Measurements from ENCODE around the gene ITPR2. TPM values are rescaled to one million over a fixed set of nuclear protein-coding genes. Genes with fewer than 3 reads are reported as not detected.
"Not testable (repeated sequence)": the region's sequence is repeated elsewhere in the genome, so short reads cannot be mapped to it uniquely, and the experiment has no call there.

Gene ITPR2
- total RNA-seq, 1 donor from 2014 or later = 14.6 TPM

DNA sequence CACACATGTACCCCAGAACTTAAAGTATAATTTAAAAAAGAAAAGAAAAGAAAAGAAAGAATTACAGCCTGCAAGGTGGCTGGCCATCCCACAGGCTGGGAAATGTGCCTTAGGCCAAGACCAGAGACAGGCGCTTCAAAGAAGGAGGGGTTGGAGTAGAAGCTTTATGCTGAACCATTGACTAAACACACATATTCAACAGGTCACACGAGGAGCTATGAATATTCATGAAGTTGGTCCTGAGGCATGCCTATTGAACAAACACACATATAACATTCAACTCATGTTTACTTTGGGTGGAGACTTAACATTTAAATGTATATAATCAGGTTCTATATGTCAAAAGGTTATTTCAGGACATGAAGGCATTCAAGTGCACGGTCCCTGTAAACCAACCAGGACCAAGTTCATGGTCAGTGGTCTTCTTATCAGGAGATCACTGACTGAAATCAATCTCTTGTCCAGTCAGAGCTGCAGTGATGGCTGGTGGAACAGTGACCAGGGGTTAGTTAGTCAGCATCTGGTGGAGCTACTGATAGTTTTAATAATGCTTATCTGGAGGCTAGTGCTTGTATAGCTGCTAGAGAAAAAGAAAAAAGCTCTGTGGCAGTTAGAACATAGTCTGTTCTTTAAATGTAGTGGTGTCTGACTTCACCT, 35.6 kb upstream of the ITPR2 start:
- H3K9ac ChIP-seq (ENCODE audit: low read depth in 1 of 3, low read length in 3 of 3) = no peak overlapping the region
- no peaks in the 10 kb centered on the region for H3K36me3 ChIP-seq (ENCODE audit: control insufficient read depth in 3 of 3, insufficient read depth in 3 of 3, low read length in 3 of 3)
- H3K9me3 ChIP-seq (ENCODE audit: control insufficient read depth in 3 of 3, low read length in 3 of 3) = no peaks in the 10 kb centered on the region

DNA sequence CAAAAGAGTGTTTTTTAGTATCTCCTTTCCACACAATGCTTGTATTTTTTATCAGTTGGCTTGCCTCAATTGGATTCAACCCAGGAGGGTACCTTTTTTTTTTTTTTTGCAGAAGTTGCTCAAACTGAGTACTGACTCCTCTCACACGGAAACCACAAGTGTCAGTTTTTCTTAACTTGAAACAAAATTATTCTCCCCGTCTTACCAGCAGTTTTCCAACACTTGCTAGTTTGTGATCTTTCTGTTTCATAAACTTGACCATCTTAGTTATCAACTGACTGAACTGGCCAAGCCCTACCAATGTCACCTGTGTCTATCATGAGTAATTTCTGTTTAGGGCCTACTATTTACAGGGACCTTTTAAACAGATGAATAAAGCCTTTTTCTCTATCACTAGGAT, 34.1 kb upstream of the ITPR2 start:
- Histone ChIP-seq H3K27me3 (ENCODE audit: control insufficient read depth in 3 of 3, insufficient read depth in 3 of 3, low read length in 3 of 3) (no peaks in the 10 kb centered on the region), H3K9me3 (ENCODE audit: control insufficient read depth in 3 of 3, low read length in 3 of 3) (no peaks in the 10 kb centered on the region), H3K27ac (ENCODE audit: low read depth, low read length) (no peak overlapping the region), H3K4me3 (ENCODE audit: low read length in 3 of 3) (no peak overlapping the region), H3K4me1 (ENCODE audit: control insufficient read depth in 3 of 3, insufficient read depth in 3 of 3, low read length in 3 of 3) (peaks cover 9 to 12% (median 9%) of the 10 kb centered on the region in 3 donors), H3K36me3 (ENCODE audit: control insufficient read depth in 3 of 3, insufficient read depth in 3 of 3, low read length in 3 of 3) (no peaks in the 10 kb centered on the region), H3K9ac (ENCODE audit: low read depth in 1 of 3, low read length in 3 of 3) (no peak overlapping the region)

More for the DNA sequence above, 35.6 kb upstream of the ITPR2 start:
- Histone ChIP-seq H3K27ac (ENCODE audit: low read depth, low read length) (no peak overlapping the region), H3K4me3 (ENCODE audit: low read length in 3 of 3) (no peak overlapping the region), H3K4me1 (ENCODE audit: control insufficient read depth in 3 of 3, insufficient read depth in 3 of 3, low read length in 3 of 3) (peaks cover 9 to 12% (median 9%) of the 10 kb centered on the region in 3 donors), H3K27me3 (ENCODE audit: control insufficient read depth in 3 of 3, insufficient read depth in 3 of 3, low read length in 3 of 3) (no peaks in the 10 kb centered on the region)

DNA sequence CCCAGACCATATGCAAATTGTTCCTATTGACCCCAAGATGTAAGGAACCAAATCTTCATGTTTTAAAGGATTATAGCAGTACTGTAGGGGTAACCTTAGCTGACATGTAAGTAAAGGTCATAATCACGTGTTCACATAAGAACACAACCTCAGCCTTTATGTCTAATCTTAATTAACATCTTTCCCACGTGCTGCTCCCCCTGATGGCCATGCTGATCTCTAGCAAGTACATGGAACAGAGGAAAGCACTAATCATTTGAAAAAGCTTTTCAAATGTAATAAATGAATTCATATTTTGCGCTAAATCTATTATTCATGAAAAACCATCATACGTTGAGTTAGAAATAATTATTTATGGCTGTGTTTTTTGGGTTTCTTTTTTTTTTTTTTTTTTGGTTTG, 30.5 kb upstream of the ITPR2 start:
- Histone ChIP-seq H3K27ac (ENCODE audit: low read depth, low read length) (no peak overlapping the region), H3K9me3 (ENCODE audit: control insufficient read depth in 3 of 3, low read length in 3 of 3) (no peaks in the 10 kb centered on the region), H3K4me3 (ENCODE audit: low read length in 3 of 3) (no peak overlapping the region), H3K27me3 (ENCODE audit: control insufficient read depth in 3 of 3, insufficient read depth in 3 of 3, low read length in 3 of 3) (no peaks in the 10 kb centered on the region), H3K9ac (ENCODE audit: low read depth in 1 of 3, low read length in 3 of 3) (no peak overlapping the region), H3K4me1 (ENCODE audit: control insufficient read depth in 3 of 3, insufficient read depth in 3 of 3, low read length in 3 of 3) (no peaks in the 10 kb centered on the region), H3K36me3 (ENCODE audit: control insufficient read depth in 3 of 3, insufficient read depth in 3 of 3, low read length in 3 of 3) (no peaks in the 10 kb centered on the region)

DNA sequence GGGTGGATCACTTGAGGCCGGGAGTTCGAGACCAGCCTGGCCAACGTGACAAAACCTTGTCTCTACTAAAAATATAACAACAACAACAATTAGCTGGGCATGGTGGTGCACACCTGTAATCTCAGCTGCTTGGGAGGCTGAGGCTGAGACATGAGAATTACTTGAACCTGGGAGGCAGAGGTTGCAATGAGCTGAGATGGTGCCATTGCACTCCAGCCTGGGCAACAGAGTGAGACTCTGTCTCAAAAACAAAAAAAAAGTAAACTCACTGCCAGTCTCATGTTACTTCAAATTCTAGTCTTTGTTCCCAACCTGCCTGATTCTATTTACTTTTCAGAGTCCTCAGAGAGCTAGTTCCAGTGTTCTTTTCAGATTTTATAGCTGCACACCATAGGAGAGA, 29.8 kb upstream of the ITPR2 start:
- H3K4me1 ChIP-seq (ENCODE audit: control insufficient read depth in 3 of 3, insufficient read depth in 3 of 3, low read length in 3 of 3); H3K27ac ChIP-seq (ENCODE audit: low read depth, low read length); H3K9me3 ChIP-seq (ENCODE audit: control insufficient read depth in 3 of 3, low read length in 3 of 3): not testable (repeated sequence)

DNA sequence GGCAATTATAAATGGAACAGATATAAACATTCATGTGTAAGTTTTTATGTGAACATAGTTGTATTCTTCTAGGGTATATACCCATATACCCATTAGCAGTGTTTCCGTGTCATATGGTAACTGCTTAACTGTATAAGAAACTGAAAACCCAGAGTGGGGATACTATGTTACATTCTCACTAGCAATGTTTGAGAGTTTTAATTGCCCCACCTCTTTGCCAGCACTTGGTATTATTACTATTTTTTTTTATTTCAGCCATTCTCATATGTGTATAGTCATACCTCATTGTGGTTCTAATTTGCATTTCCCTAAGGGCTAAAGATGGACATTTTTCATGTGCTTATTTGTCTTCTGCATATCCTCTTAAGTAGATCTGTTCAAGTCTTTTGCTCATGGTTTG, 28.7 kb upstream of the ITPR2 start:
- Histone ChIP-seq H3K27me3 (ENCODE audit: control insufficient read depth in 3 of 3, insufficient read depth in 3 of 3, low read length in 3 of 3) (no peaks in the 10 kb centered on the region), H3K9ac (ENCODE audit: low read depth in 1 of 3, low read length in 3 of 3) (no peak overlapping the region), H3K27ac (ENCODE audit: low read depth, low read length) (no peak overlapping the region), H3K4me1 (ENCODE audit: control insufficient read depth in 3 of 3, insufficient read depth in 3 of 3, low read length in 3 of 3) (no peaks in the 10 kb centered on the region), H3K9me3 (ENCODE audit: control insufficient read depth in 3 of 3, low read length in 3 of 3) (no peaks in the 10 kb centered on the region), H3K36me3 (ENCODE audit: control insufficient read depth in 3 of 3, insufficient read depth in 3 of 3, low read length in 3 of 3) (no peaks in the 10 kb centered on the region), H3K4me3 (ENCODE audit: low read length in 3 of 3) (no peak overlapping the region)

More for the DNA sequence above, 29.8 kb upstream of the ITPR2 start:
- not testable (repeated sequence) for H3K27me3 ChIP-seq (ENCODE audit: control insufficient read depth in 3 of 3, insufficient read depth in 3 of 3, low read length in 3 of 3); H3K36me3 ChIP-seq (ENCODE audit: control insufficient read depth in 3 of 3, insufficient read depth in 3 of 3, low read length in 3 of 3); H3K4me3 ChIP-seq (ENCODE audit: low read length in 3 of 3); H3K9ac ChIP-seq (ENCODE audit: low read depth in 1 of 3, low read length in 3 of 3)

DNA sequence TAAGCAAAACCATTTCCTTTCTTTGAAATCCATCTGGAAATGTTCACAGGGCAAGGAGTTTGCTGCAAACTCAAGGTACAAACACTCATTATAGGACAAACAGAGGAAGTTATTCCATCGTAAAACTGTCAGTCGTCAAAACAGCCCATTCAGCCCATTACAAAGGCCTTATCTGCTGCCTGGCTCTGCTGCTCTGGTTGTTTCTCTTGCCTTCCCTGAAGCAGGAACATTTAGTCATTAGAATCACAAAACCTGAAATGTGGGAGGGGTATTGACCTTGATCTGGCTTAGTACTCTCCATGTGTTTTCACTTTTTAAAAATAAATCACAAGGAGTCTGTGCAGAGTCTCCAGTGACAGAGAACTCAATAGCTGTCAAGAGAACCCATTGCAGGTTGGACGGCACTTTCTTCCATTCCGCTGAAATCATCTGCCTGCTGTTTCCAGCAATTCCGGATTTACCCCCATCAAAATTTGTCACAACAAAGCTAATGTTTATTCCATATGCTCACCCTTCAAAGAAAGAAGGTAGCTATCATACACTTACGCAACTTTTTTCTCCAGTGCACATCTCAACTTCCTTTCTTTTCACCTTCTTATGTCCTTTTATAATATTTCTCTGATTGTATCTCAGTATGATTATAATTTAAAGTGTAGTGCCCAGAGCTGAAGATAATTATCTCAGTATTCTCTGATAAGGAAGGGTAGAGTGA, 24.6 kb upstream of the ITPR2 start:
- peaks cover 0 to 3% (median 0%) of the 10 kb centered on the region in 3 donors for H3K4me1 ChIP-seq (ENCODE audit: control insufficient read depth in 3 of 3, insufficient read depth in 3 of 3, low read length in 3 of 3)
- no peak overlapping the region for H3K27ac ChIP-seq (ENCODE audit: low read depth, low read length)
- H3K9ac ChIP-seq (ENCODE audit: low read depth in 1 of 3, low read length in 3 of 3) = no peak overlapping the region
- no peaks in the 10 kb centered on the region for H3K36me3 ChIP-seq (ENCODE audit: control insufficient read depth in 3 of 3, insufficient read depth in 3 of 3, low read length in 3 of 3)
- H3K9me3 ChIP-seq (ENCODE audit: control insufficient read depth in 3 of 3, low read length in 3 of 3) = no peaks in the 10 kb centered on the region
- H3K4me3 ChIP-seq (ENCODE audit: low read length in 3 of 3) = no peak overlapping the region
- H3K27me3 ChIP-seq (ENCODE audit: control insufficient read depth in 3 of 3, insufficient read depth in 3 of 3, low read length in 3 of 3) = no peaks in the 10 kb centered on the region

DNA sequence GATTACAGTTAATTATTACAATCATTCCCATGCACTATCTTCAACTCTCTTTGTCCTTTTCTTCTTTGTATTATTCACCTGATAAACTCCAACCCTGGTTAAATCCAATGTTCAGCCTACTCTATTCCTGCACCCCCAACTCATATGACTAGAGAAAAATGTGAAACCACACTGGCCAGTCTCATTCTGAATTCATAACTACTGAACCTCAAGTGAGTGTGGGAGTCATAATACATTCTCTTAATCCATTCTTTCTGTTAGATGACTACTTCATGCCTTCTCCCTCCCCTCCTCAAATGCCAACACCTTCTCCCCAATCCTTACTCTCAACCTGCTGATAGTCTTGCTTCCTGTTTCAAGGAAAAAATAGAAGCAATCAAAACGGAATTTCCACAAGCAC, 22.3 kb upstream of the ITPR2 start:
- H3K9me3 ChIP-seq (ENCODE audit: control insufficient read depth in 3 of 3, low read length in 3 of 3) = no peaks in the 10 kb centered on the region
- no peak overlapping the region for H3K4me3 ChIP-seq (ENCODE audit: low read length in 3 of 3)
- no peaks in the 10 kb centered on the region for H3K27me3 ChIP-seq (ENCODE audit: control insufficient read depth in 3 of 3, insufficient read depth in 3 of 3, low read length in 3 of 3)
- H3K4me1 ChIP-seq (ENCODE audit: control insufficient read depth in 3 of 3, insufficient read depth in 3 of 3, low read length in 3 of 3) = peaks cover 0 to 3% (median 0%) of the 10 kb centered on the region in 3 donors
- no peak overlapping the region for H3K9ac ChIP-seq (ENCODE audit: low read depth in 1 of 3, low read length in 3 of 3)
- H3K27ac ChIP-seq (ENCODE audit: low read depth, low read length) = no peak overlapping the region
- H3K36me3 ChIP-seq (ENCODE audit: control insufficient read depth in 3 of 3, insufficient read depth in 3 of 3, low read length in 3 of 3) = no peaks in the 10 kb centered on the region

DNA sequence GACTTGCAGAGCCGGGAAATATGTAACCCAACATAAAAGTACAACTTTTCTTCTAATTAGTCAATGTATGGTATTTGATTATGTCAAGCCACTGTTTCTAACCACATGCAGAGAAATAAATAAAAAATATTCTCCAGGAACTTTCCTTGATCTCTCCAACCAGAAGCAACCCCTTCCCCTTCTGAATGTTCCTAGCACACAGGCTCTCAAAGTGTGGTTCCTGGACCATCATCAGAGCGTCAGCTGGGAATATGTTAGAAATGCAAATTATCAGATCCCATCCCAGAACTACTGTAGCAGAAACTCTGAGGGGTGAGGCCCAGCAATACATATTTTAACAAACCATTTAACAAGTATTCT, 21.0 kb upstream of the ITPR2 start:
- peaks cover 0 to 3% (median 0%) of the 10 kb centered on the region in 3 donors for H3K4me1 ChIP-seq (ENCODE audit: control insufficient read depth in 3 of 3, insufficient read depth in 3 of 3, low read length in 3 of 3)
- no peak overlapping the region for H3K27ac ChIP-seq (ENCODE audit: low read depth, low read length)
- H3K9me3 ChIP-seq (ENCODE audit: control insufficient read depth in 3 of 3, low read length in 3 of 3) = no peaks in the 10 kb centered on the region
- no peaks in the 10 kb centered on the region for H3K27me3 ChIP-seq (ENCODE audit: control insufficient read depth in 3 of 3, insufficient read depth in 3 of 3, low read length in 3 of 3)
- H3K9ac ChIP-seq (ENCODE audit: low read depth in 1 of 3, low read length in 3 of 3) = no peak overlapping the region
- H3K36me3 ChIP-seq (ENCODE audit: control insufficient read depth in 3 of 3, insufficient read depth in 3 of 3, low read length in 3 of 3) = no peaks in the 10 kb centered on the region
- no peak overlapping the region for H3K4me3 ChIP-seq (ENCODE audit: low read length in 3 of 3)

DNA sequence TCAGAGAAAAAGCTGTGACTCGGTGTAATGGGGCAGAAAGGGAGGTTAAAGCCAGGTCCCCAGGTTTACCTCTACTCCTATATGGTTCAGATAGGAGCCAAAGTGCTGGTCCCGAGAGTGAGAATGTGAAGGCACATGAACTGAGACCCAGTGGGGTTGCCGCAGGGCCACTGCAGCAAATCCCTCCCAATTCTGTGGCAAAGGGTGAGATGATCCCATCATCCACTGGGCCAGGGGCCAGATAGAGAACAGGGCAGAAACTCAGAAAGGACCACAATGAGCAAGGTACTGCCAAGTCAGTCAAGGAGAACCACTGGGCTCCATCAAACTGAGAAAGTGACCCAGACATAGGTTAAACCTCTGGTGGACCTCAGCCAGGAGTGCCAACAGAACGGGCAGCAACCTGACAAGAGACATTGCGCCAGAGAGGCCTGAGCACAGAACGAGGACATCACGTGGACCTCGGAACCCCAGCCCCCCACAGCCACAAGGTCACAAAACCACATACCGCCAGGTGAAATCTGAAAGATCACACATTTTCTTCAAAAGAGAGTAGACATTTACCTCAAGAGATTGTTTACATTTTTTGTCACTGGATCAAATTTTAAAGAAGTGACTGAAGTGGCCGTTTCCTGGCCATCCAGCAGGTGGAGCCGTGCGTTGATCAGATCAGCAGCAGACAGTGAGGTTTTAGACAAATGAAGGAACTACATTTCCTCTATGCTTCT, 20.5 kb upstream of the ITPR2 start:
- H3K4me1 ChIP-seq (ENCODE audit: control insufficient read depth in 3 of 3, insufficient read depth in 3 of 3, low read length in 3 of 3) = peaks cover 0 to 3% (median 0%) of the 10 kb centered on the region in 3 donors
- H3K9ac ChIP-seq (ENCODE audit: low read depth in 1 of 3, low read length in 3 of 3) = no peak overlapping the region
- no peaks in the 10 kb centered on the region for H3K36me3 ChIP-seq (ENCODE audit: control insufficient read depth in 3 of 3, insufficient read depth in 3 of 3, low read length in 3 of 3)
- H3K27me3 ChIP-seq (ENCODE audit: control insufficient read depth in 3 of 3, insufficient read depth in 3 of 3, low read length in 3 of 3) = no peaks in the 10 kb centered on the region
- H3K9me3 ChIP-seq (ENCODE audit: control insufficient read depth in 3 of 3, low read length in 3 of 3) = no peaks in the 10 kb centered on the region
- H3K4me3 ChIP-seq (ENCODE audit: low read length in 3 of 3) = no peak overlapping the region
- no peak overlapping the region for H3K27ac ChIP-seq (ENCODE audit: low read depth, low read length)

All from skeletal muscle tissue (tissue), 4 donors.